RWPE1 (cell line): Measurements from ENCODE around the gene VWA5B1.

ENCODE experiments used
- CTCF ChIA-PET: fragments of 350-600 bp; sonication (Branson Sonifier 250); formaldehyde crosslinking; extraction: SDS; loops from one replicate; lab custom pipeline; 2021; lab: Yijun Ruan, JAX
- POLR2A ChIA-PET: fragments of 400-600 bp; formaldehyde crosslinking; extraction: SDS; loops from one replicate; lab custom pipeline; 2020; ENCODE audit warnings: antibody characterized with exemption; ENCODE audit not compliant: low non-redundant PET; lab: Yijun Ruan, JAX
- DNase-seq: peaks from one replicate; pipeline ENCODE4 v3.0.0; 2012; ENCODE audit warnings: low spot score
- H3K27ac ChIP-seq: fragments of 450-650 bp; 2 replicates; pipeline ENCODE4 v1.5.1; 2017
- TF ChIP-seq, protein P1 (sequence below): fragments of 450-650 bp; conservative IDR thresholded peaks from 2 replicates; pipeline ENCODE4 v1.5.1; 2017; ENCODE audit warnings: low read depth, mild to moderate bottlenecking

VWA5B1 gene

DNA sequence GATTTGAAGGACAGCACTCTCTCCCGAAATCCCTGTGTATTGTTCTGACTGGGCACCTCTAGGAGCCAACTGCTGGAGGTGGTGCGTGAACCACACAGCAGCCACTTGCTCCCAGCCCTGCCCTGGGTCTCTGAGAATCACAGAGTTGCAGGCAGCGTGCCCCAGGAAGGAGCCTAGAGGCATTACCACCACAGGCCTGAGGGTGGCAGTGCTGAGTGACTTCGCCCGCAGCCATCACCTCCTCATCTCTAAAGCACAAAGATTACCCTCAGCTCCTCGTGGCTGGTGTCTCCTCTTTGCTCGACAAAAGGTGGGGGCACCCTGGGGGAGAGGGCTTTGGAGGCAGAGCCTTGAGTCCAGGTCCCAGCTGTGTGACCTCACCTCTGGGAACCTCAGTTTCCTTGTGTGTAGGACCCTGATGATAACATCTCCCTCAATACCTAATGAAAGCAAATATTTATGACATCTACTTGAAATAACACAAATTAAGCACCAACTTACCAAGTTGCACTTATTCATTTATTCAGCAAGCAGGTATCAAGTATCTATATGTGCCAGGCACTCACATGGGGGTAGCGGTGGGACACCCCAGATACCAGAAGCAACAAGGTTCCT is 86.3 kb downstream of the VWA5B1 start:
- TF ChIP-seq, protein P1, sequence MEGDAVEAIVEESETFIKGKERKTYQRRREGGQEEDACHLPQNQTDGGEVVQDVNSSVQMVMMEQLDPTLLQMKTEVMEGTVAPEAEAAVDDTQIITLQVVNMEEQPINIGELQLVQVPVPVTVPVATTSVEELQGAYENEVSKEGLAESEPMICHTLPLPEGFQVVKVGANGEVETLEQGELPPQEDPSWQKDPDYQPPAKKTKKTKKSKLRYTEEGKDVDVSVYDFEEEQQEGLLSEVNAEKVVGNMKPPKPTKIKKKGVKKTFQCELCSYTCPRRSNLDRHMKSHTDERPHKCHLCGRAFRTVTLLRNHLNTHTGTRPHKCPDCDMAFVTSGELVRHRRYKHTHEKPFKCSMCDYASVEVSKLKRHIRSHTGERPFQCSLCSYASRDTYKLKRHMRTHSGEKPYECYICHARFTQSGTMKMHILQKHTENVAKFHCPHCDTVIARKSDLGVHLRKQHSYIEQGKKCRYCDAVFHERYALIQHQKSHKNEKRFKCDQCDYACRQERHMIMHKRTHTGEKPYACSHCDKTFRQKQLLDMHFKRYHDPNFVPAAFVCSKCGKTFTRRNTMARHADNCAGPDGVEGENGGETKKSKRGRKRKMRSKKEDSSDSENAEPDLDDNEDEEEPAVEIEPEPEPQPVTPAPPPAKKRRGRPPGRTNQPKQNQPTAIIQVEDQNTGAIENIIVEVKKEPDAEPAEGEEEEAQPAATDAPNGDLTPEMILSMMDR = peak; percentile 70
- ChIA-PET POLR2A (no interaction called here), CTCF (interaction anchor here (0.6 to 1.1 kb wide), 4 partner anchors 9 to 149 kb away, joined by 3 to 5 read pairs (median 4); no protein-coding TSS in a partner anchor)
- H3K27ac ChIP-seq = no peak overlapping the region
- DNase-seq = peak; percentile 54

- no peak for DNase-seq
- TF ChIP-seq, protein P1 = no peak
- H3K27ac ChIP-seq = no peak overlapping the region
- POLR2A ChIA-PET = no interaction called here
- CTCF ChIA-PET = interaction anchor here (0.6 to 1.1 kb wide), 3 partner anchors 10 to 78 kb away, joined by 3 to 5 read pairs (median 5); no protein-coding TSS in a partner anchor
These were observed 87.0 kb downstream of the VWA5B1 start for GRCh38 chr1:20377516-20378270.

- TF ChIP-seq, protein P1 = no peak
- DNase-seq = no peak
- no peak overlapping the region for H3K27ac ChIP-seq
- CTCF ChIA-PET = interaction anchor here (0.6 to 0.7 kb wide), 2 partner anchors 18 to 185 kb away, joined by 3 read pairs; no protein-coding TSS in a partner anchor
- POLR2A ChIA-PET = no interaction called here
These were observed 88.4 kb downstream of the VWA5B1 start for GRCh38 chr1:20379075-20379474.

DNA sequence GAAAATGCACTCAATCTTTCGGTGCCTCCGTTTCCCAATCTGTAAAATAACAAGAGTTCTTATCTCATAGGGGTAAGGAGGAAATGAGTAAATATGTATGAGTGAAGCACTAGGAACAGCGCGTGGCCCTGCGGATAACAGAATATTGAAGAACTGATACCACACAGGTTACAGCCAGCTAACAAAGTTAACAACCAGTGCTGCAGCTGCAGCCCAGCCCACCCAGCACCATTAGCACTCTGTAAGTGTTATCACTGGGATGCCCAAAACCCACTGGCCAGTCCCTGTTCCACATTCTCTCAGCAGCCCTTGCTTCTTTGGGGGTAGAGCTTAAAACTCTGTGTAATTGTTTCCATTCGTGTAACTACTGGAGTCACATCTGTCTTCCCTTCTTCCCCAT is 89.5 kb downstream of the VWA5B1 start:
- DNase-seq = no peak
- ChIA-PET POLR2A (no interaction called here), CTCF (interaction anchor here (0.7 to 1.1 kb wide), 2 partner anchors 41 to 114 kb away, joined by 3 read pairs; no protein-coding TSS in a partner anchor)
- H3K27ac ChIP-seq = no peak overlapping the region
- TF ChIP-seq, protein P1 = no peak

DNA sequence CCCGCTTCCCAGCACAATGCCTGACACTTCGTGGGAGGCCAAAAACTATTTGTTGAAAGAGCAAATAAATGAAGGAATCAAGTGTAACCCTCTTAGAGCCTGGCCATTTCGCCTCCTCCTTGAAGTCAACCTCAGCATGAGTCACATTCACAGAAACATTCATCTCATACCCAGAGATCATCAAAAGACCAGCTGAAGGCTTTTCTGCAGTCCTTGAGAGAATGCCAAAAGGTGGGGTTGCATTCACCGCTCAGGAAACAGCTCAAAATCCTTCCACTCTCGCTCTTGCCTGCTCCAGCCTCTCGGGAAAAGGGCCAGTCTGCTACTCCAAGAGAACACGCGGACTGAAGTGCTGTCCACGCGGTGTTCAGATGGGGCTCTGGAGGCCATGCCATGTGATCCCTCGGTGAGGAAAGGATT is 90.0 kb downstream of the VWA5B1 start:
- TF ChIP-seq, protein P1 = no peak
- peak; percentile 52 for DNase-seq
- POLR2A ChIA-PET = no interaction called here
- CTCF ChIA-PET = interaction anchor here (0.7 to 1.1 kb wide), 4 partner anchors 40 to 604 kb away, joined by 3 to 5 read pairs (median 4); no protein-coding TSS in a partner anchor
- H3K27ac ChIP-seq = peak overlapping the region; percentile 47; the same call in 1 of the 2 replicates

DNA sequence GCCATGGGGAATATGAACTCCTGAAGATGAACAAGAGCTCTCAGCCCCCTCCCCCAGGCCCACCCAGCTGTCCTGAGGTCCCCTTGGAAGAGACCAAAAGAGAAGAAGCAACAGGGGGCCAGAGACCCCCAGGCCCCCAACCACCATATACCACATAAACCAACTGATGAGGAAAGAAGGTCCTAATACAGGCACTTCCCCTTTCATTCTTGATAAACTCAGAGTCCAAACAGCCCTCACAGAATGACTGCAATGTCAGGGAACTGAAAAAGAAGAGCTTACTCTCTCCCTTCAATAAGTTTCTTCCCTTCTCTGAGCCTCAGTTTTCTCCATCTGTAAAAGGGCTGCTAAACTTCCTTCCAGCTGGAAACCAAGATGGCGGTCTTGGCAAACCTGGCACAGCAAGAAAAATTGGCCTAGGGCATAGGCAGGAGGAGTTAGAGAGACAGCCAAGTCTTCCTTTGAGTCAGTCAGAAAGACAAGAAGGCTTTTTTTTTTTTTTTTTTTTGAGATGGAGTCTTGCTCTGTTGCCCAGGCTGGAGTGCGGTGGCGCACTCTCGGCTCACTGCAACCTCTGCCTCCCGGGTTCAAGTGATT is 90.5 kb downstream of the VWA5B1 start:
- no peak for DNase-seq
- CTCF ChIA-PET = interaction anchor here (0.7 to 1.1 kb wide), 3 partner anchors 113 to 604 kb away, joined by 3 to 5 read pairs (median 5); no protein-coding TSS in a partner anchor
- TF ChIP-seq, protein P1 = no peak
- POLR2A ChIA-PET = no interaction called here
- H3K27ac ChIP-seq = peak overlapping the region; percentile 47; the same call in 1 of the 2 replicates
